ENCODE measurements around the gene PLCB4.

DNA sequence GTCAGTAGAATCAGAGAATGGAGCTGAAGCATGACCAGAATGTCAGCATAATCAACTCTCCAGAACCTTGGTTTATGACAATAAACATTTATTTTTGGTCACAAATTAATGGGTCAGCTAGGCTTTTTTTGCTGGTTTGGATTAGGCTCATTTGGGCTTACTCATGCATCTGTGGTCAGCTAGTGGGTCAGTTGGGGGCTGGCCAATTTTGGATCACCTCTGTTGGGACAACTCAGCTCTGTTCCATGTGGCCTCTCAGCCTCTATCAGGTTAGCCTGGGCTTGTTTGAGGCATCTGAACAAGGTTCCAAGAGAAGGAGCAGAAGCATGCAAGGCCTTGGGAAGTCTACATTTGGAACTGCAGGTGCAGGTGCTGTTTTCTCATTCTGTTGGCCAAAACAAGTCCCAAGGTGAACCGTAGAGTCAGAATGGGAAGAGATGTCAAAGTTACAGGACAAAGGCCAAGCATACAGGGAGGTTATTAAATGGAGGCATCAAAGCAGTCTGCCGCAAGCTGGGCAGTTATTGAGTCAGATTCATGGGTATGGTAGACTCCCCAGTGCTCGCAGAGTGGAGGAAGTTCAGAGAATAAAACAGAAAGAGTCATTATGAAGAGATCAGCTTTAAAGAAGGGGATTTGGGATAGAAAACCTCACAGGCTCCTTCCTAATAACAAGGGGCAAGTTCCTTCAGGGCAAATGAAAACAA is 173.0 kb downstream of the PLCB4 start:
- TF ChIP-seq POLR2A (IDR thresholded peaks at IDR 0.05) (no peak), EP300 (IDR thresholded peaks at IDR 0.05) (no peak)
- TF ChIP-seq, protein P1, sequence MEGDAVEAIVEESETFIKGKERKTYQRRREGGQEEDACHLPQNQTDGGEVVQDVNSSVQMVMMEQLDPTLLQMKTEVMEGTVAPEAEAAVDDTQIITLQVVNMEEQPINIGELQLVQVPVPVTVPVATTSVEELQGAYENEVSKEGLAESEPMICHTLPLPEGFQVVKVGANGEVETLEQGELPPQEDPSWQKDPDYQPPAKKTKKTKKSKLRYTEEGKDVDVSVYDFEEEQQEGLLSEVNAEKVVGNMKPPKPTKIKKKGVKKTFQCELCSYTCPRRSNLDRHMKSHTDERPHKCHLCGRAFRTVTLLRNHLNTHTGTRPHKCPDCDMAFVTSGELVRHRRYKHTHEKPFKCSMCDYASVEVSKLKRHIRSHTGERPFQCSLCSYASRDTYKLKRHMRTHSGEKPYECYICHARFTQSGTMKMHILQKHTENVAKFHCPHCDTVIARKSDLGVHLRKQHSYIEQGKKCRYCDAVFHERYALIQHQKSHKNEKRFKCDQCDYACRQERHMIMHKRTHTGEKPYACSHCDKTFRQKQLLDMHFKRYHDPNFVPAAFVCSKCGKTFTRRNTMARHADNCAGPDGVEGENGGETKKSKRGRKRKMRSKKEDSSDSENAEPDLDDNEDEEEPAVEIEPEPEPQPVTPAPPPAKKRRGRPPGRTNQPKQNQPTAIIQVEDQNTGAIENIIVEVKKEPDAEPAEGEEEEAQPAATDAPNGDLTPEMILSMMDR (IDR thresholded peaks at IDR 0.05) = no peak
